Measurements from ENCODE around the gene LRIG1. TPM values are rescaled to one million over a fixed set of nuclear protein-coding genes. Genes with fewer than 3 reads are reported as not detected.

The LRIG1 gene
- total RNA-seq, 1 experiment from 2014 or later: 17.2 TPM

- CTCF ChIA-PET: interaction anchor here (1.3 to 16.7 kb wide), 9 partner anchors 24 to 413 kb away, joined by 3 to 604 read pairs (median 12); no protein-coding TSS in a partner anchor
- no peak overlapping the region for H3K27ac Mint-ChIP-seq (ENCODE audit: low read depth, unreplicated experiment)
- POLR2A ChIA-PET: no interaction called here
- no peaks in the 10 kb centered on the region for H3K4me1 Mint-ChIP-seq (ENCODE audit: insufficient read depth, unreplicated experiment)
- no peak overlapping the region for H3K4me3 Mint-ChIP-seq (ENCODE audit: unreplicated experiment)
- intact Hi-C loops (cut with micrococcal nuclease): loop anchor here (10.0 kb wide), 1 partner anchor 131 kb away; no protein-coding TSS in a partner anchor
- H3K9me3 Mint-ChIP-seq (ENCODE audit: unreplicated experiment): no peaks in the 10 kb centered on the region
- BruUV-seq (replicated peaks): no TSS peak
- peaks cover 18% of the 10 kb centered on the region for H3K36me3 Mint-ChIP-seq (ENCODE audit: insufficient read depth, unreplicated experiment)
- no peaks in the 10 kb centered on the region for H3K27me3 Mint-ChIP-seq (ENCODE audit: insufficient read depth, unreplicated experiment)
- TF ChIP-seq, protein P1, sequence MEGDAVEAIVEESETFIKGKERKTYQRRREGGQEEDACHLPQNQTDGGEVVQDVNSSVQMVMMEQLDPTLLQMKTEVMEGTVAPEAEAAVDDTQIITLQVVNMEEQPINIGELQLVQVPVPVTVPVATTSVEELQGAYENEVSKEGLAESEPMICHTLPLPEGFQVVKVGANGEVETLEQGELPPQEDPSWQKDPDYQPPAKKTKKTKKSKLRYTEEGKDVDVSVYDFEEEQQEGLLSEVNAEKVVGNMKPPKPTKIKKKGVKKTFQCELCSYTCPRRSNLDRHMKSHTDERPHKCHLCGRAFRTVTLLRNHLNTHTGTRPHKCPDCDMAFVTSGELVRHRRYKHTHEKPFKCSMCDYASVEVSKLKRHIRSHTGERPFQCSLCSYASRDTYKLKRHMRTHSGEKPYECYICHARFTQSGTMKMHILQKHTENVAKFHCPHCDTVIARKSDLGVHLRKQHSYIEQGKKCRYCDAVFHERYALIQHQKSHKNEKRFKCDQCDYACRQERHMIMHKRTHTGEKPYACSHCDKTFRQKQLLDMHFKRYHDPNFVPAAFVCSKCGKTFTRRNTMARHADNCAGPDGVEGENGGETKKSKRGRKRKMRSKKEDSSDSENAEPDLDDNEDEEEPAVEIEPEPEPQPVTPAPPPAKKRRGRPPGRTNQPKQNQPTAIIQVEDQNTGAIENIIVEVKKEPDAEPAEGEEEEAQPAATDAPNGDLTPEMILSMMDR (IDR thresholded peaks at IDR 0.05; ENCODE audit: unreplicated experiment): no peak
- no peak for DNase-seq (ENCODE audit: unreplicated experiment)
Observed at GRCh38 chr3:66406163-66406562, 94.7 kb downstream of the LRIG1 start.

DNA sequence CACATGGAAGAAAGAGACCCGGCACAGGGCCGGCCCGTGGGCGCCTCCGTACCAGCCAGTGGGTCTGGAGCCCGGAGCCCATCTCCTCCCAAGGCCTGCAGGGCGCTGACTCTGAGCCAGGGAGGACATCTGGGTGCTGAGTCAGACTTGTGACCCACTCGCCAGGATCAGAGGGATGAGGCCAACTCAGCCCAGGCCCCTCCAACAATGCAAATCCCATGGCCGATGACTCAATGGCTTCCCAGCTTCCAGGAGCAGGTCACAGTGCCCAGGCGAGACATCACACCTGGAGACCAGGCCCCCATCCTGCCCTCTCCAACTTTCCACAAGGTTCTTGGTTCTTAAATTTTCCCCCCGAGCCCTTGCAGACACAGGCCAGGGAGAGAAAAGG lies 95.1 kb downstream of the LRIG1 start:
- DNase-seq (ENCODE audit: unreplicated experiment): no peak
- intact Hi-C loops (cut with micrococcal nuclease): loop anchor here (10.0 kb wide), 1 partner anchor 131 kb away; no protein-coding TSS in a partner anchor
- no peaks in the 10 kb centered on the region for H3K9me3 Mint-ChIP-seq (ENCODE audit: unreplicated experiment)
- no peak overlapping the region for H3K4me3 Mint-ChIP-seq (ENCODE audit: unreplicated experiment)
- POLR2A ChIA-PET: no interaction called here
- CTCF ChIA-PET: interaction anchor here (1.2 to 16.7 kb wide), 4 partner anchors 27 to 414 kb away, joined by 3 to 604 read pairs (median 18); no protein-coding TSS in a partner anchor
- TF ChIP-seq, protein P1 (IDR thresholded peaks at IDR 0.05; ENCODE audit: unreplicated experiment): no peak
- no peaks in the 10 kb centered on the region for H3K27me3 Mint-ChIP-seq (ENCODE audit: insufficient read depth, unreplicated experiment)
- BruUV-seq (replicated peaks): no TSS peak
- H3K27ac Mint-ChIP-seq (ENCODE audit: low read depth, unreplicated experiment): no peak overlapping the region
- peaks cover 21% of the 10 kb centered on the region for H3K36me3 Mint-ChIP-seq (ENCODE audit: insufficient read depth, unreplicated experiment)
- no peaks in the 10 kb centered on the region for H3K4me1 Mint-ChIP-seq (ENCODE audit: insufficient read depth, unreplicated experiment)

GRCh38 chr3:66404903-66405700 lies 95.7 kb downstream of the LRIG1 start:
- ChIA-PET POLR2A (no interaction called here), CTCF (interaction anchor here (0.6 to 16.7 kb wide), 6 partner anchors 27 to 414 kb away, joined by 3 to 604 read pairs (median 4); no protein-coding TSS in a partner anchor)
- H3K27me3 Mint-ChIP-seq (ENCODE audit: insufficient read depth, unreplicated experiment): no peaks in the 10 kb centered on the region
- peaks cover 22% of the 10 kb centered on the region for H3K36me3 Mint-ChIP-seq (ENCODE audit: insufficient read depth, unreplicated experiment)
- intact Hi-C loops (cut with micrococcal nuclease): loop anchor here (10.0 kb wide), 1 partner anchor 130 kb away; no protein-coding TSS in a partner anchor
- H3K4me1 Mint-ChIP-seq (ENCODE audit: insufficient read depth, unreplicated experiment): no peaks in the 10 kb centered on the region
- H3K9me3 Mint-ChIP-seq (ENCODE audit: unreplicated experiment): no peaks in the 10 kb centered on the region
- no peak overlapping the region for H3K27ac Mint-ChIP-seq (ENCODE audit: low read depth, unreplicated experiment)
- DNase-seq (ENCODE audit: unreplicated experiment): no peak
- TF ChIP-seq, protein P1 (IDR thresholded peaks at IDR 0.05; ENCODE audit: unreplicated experiment): no peak
- H3K4me3 Mint-ChIP-seq (ENCODE audit: unreplicated experiment): no peak overlapping the region
- BruUV-seq (replicated peaks): no TSS peak

DNA sequence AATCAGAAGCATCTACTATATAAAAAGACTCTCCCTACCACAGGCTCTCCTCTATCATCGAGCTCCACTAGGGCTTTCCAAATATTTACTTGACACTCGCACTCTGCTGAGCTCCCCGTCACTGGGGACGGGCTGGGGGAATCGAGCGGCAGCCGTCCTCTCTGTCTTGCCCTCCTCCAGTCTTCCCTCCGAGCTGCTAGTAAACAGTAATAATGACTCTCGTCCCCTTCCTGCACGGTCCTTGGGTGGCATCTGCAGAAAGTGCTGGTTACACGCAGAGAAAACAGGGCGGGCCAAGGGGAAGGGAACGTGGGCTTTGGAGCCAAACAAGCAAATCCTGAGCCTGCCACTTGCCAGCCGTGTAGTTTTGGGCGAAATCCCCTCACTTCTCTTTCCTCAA lies 96.6 kb downstream of the LRIG1 start:
- no peak for DNase-seq (ENCODE audit: unreplicated experiment)
- POLR2A ChIA-PET: interaction anchor here (0.7 kb wide), 1 partner anchor 424 kb away, joined by 3 read pairs; no protein-coding TSS in a partner anchor
- TF ChIP-seq, protein P1 (IDR thresholded peaks at IDR 0.05; ENCODE audit: unreplicated experiment): no peak
- peaks cover 22% of the 10 kb centered on the region for H3K36me3 Mint-ChIP-seq (ENCODE audit: insufficient read depth, unreplicated experiment)
- intact Hi-C loops (cut with micrococcal nuclease): loop anchor here (10.0 kb wide), 1 partner anchor 129 kb away; no protein-coding TSS in a partner anchor
- BruUV-seq (replicated peaks): no TSS peak
- no peaks in the 10 kb centered on the region for H3K9me3 Mint-ChIP-seq (ENCODE audit: unreplicated experiment)
- CTCF ChIA-PET: interaction anchor here (0.5 to 16.7 kb wide), 9 partner anchors 8 to 415 kb away, joined by 3 to 604 read pairs (median 3); no protein-coding TSS in a partner anchor
- no peak overlapping the region for H3K4me3 Mint-ChIP-seq (ENCODE audit: unreplicated experiment)
- H3K27me3 Mint-ChIP-seq (ENCODE audit: insufficient read depth, unreplicated experiment): no peaks in the 10 kb centered on the region
- H3K4me1 Mint-ChIP-seq (ENCODE audit: insufficient read depth, unreplicated experiment): no peaks in the 10 kb centered on the region
- H3K27ac Mint-ChIP-seq (ENCODE audit: low read depth, unreplicated experiment): no peak overlapping the region

All from MCF 10A (cell line).